GM12875 (cell line): ENCODE measurements around the gene COG5.

Experiments used
- H3K4me3 ChIP-seq: one replicate; pipeline ENCODE4 v1.5.1; 2011; ENCODE audit warnings: low read depth, low read length, control low read depth
- TF ChIP-seq, protein P1 (sequence below): IDR thresholded peaks from 2 replicates; pipeline ENCODE4 v1.5.1; 2011; ENCODE audit warnings: low read depth, mild to moderate bottlenecking, control low read depth, inconsistent platforms, low read length, moderate library complexity, borderline replicate concordance; ENCODE audit not compliant: insufficient read depth

Gene COG5

DNA sequence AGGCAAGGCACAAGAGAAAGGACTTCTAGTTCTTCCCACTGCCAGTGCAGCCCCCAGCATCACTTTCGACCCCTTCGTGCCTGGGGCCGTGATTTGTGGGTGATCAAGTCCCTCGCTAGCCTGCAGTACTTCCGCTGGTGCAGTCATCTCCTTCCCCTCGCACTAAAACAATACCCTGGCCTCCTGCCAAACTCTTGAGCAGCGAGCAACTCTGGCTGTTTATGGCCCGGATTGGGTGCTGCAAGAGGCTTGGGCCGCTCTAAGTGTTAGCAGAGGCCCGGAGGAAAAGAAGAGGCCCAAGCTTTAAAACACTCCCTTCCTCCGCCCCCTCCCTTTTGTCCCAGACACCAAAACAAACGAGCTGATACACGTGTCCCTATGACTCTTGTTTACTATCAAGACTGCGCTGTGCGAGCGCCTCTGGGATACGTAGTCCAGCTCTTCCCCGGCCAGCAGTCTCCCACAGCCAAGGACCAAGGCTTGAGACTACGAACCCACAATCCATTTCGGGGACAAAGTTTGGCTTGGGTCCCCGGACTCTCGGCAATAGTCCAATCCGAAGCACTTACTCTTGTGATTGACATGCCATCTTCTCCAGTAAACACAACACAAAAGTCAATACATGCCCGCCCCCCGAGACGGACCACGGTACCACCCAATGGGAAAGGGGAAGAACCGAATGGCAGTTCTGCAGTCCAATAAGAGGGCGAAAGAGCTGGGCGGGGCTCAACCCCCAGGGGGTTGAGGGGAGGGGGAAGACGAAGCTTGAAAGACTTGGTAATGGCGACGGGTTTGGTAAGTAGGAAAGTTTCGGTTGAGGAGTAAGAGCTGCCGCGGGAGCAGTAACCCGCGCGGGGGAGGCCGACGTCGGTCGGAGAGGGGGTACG, 395.2 kb downstream of the COG5 start, which contains the start of gene HBP1:
TSS of gene HBP1 (plus strand) at position 771 of the 887 bp plus-strand sequence. CDS start 10,891 bp downstream, outside the sequence.
- TF ChIP-seq, protein P1, sequence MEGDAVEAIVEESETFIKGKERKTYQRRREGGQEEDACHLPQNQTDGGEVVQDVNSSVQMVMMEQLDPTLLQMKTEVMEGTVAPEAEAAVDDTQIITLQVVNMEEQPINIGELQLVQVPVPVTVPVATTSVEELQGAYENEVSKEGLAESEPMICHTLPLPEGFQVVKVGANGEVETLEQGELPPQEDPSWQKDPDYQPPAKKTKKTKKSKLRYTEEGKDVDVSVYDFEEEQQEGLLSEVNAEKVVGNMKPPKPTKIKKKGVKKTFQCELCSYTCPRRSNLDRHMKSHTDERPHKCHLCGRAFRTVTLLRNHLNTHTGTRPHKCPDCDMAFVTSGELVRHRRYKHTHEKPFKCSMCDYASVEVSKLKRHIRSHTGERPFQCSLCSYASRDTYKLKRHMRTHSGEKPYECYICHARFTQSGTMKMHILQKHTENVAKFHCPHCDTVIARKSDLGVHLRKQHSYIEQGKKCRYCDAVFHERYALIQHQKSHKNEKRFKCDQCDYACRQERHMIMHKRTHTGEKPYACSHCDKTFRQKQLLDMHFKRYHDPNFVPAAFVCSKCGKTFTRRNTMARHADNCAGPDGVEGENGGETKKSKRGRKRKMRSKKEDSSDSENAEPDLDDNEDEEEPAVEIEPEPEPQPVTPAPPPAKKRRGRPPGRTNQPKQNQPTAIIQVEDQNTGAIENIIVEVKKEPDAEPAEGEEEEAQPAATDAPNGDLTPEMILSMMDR: no peak
- peak within 1 kb of the TSS; percentile 90 for H3K4me3 ChIP-seq

DNA sequence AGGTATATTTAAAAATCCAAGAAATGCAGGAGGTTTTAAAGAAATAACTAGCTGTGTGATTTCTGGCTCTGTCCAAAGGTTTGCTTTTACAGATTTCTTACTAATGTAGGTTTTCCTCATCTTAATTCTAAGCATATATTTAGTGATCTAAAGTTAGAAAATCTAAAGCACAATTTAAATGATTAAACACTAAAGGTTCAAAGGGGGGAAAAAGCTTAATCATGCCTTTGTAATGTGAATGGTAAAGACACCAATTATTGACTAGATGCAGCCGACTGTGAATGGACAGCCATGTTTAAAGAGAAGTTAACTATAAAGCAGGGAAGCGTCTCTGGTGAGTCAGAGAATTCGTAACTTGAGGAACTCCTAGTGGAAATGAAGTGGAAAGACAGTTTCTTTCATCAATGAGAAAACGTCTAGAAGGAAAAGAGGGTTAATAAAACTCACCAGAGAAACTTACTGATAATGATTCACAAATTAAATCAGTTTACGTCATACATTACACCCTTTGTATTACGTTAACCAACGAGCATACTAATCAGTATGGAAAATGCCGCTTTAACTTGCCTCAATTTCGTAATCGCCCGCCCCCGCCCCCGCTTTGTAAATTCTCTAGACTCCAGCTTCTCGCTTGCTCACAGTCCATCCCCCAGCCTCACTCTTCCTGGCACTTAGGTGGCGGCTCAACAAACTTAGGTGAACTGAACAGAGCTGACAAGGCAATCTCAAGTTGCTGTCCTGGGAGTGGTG, 396.1 kb downstream of the COG5 start:
- peak overlapping the region; percentile 54 for H3K4me3 ChIP-seq
- TF ChIP-seq, protein P1: no peak

DNA sequence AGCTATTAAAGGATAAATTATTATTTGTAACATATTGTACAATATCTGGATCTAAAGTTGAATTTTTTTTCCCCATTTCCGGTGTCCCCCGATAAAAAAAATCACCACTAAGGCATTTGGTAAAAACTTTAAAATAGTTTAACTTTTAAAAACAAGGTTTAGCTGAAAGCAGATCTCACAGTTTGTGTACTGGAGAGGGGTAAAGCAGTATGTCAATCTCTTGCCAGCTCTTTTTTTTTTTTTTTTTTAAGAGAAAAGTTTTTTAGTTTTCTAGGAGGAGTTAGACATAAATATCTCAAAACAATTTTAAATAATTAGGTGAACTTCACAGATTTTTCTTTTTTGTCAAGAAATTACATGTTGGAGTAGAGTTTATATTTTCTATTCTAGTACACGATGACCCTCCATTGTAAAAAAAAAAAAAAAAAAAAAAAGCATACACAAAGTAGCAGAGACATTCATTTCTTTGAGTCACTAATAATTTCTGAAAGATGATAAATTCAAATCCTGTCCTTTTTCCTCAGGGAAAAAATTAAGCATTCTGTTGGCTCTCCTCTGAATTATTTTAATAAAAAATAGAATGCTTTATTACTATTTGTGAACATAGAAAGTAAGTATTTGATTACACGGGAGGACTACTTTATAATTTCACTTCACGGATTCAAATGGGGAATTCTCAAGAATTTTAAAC, 396.8 kb downstream of the COG5 start:
- no peak overlapping the region for H3K4me3 ChIP-seq
- TF ChIP-seq, protein P1: no peak

DNA sequence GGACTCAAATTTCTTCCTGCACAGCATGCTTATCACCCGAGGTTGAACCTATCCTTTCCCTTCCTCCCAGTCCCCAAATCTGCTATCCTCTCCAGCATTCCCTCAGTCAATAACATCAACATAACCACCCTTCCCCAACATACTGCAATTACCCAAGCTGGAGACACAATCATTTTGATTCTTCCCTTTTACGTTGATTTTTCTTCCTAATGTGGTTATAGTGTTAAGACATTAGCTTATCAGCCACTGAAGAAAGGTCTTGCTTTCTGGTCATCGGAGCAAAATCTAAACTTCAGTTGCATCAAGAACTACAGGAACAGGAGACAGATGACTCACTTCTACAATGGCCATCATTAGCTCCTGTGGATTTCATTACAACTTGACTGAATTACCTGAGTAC, 398.4 kb downstream of the COG5 start:
- TF ChIP-seq, protein P1: no peak

DNA sequence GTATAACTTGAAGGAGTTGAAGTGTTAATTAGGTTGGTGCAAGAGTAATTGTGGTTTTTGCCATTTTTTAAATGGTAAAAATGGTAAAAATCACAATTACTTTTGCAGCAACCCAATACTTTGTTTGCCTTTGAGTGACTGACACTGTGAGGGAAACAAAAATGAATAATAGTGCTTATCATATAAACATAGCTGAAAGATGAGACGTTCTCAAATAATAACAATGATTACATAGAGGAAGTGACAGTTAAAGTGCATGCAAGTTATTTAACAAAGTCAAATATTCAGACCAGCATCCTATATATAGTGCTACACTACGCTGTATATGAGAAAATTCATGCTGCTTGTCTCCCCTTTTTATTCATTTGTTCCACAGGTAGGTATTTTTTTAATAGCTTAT, 399.6 kb downstream of the COG5 start:
- H3K4me3 ChIP-seq: no peak overlapping the region
- TF ChIP-seq, protein P1: no peak

More for the DNA sequence above, 398.4 kb downstream of the COG5 start:
- no peak overlapping the region for H3K4me3 ChIP-seq

DNA sequence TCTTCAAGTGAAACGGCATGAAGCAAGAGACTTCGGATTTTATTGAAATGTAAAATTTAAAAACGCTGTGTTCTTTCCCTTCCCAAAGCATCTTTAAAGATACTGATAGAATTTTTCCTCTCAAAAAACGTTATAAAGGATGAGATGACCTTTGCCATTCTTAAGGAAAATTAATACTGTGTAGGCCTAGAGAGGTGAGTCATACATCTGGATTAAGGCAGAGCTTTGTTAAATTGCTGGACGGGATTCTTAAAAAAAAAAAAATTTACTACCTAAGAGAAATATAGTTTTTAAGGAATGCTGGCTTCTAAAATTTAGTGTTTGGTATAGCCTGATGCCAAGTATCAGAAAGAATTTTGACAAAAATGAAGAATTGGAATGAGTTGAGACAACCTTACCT, 401.2 kb downstream of the COG5 start:
- TF ChIP-seq, protein P1: no peak
- H3K4me3 ChIP-seq: no peak overlapping the region
